RPMI8226 (cell line): ENCODE data around the gene CCNT2.
"Not testable (repeated sequence)": the region's sequence is repeated elsewhere in the genome, so short reads cannot be mapped to it uniquely, and the experiment has no call there.

Experiments used
- DNase-seq: peaks from one replicate; pipeline ENCODE4 v3.0.0-alpha.2; 2015

Gene CCNT2

DNA sequence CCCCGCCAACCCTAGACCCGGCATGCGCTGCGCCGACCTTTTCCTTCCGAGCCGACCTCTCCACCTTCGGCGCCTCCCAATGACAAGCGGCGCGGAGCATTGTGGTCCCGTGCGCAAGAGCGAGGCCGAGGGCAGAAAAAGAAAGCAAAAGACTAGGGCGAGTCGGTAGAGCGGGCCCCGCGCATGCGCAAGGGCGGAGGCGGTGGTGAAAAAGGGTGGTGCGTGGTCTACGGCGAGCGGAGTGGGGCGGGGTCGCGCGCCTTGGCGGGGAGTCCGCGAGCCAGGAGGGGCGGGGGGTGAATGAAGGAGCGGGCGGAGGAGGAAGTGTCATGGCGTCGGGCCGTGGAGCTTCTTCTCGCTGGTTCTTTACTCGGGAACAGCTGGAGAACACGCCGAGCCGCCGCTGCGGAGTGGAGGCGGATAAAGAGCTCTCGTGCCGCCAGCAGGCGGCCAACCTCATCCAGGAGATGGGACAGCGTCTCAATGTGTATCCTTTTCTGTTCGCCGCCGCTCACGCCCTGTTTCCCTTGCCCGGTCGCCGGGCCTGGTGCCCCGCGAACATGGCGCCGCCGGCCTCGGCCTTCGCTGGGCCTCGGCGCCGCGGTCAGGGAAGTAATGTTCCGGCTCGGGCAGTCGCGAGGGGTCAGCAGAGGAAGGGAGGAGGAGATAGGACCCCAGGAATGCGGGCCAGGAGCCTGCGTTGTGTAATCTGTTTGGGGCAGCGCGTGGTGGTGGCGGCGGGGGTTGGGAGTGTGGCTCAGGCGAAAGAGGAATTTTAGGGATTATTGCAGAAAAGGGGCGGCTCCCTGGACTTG lies at the start of gene CCNT2:
Gene CCNT2, plus strand, starts transcription at position 297 of the 815 bp plus-strand sequence. Its CDS starts 33 bp downstream, at position 330.
- DNase-seq, result peak; percentile 99

DNA sequence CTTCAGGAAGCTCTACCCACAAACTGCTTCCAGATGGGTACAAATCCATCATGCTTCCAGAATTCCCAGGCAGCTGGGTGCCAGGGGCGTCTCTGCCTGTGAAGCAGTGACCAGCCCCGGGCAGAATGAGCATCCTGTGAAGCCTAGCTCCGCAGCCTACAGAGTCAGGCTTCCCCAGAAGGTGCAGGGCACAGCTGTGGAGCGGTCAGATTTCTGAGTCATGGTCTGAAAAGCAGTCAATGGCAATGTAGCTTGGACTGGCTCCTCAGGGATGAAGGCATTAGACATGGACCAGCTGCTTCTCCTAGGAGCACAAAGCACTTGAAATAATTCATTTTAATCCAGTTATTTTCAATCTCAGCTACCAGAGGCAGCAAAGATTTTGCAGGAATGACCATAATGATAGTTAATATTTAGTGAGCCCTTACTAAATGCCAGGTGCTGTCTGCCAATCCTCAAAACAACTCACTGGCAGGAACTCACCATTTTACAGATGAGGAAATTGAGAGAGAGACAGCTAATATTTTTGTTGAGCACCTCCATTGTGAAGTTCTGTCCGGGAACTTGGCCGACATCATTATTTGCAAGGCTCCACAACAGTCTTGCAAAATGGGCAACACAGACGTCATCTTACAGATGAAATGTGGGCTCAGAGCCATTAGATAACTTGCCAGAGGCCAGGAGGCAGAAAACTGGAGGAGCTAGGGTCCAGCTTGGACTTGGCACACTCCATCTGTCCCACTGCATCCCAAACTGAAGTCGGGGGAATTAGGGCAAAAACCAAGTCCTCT lies 48.5 kb upstream of the CCNT2 start:
- DNase-seq, result no peak

- no peak for DNase-seq
These were observed 45.5 kb upstream of the CCNT2 start for GRCh38 chr2:134873152-134873551.

DNA sequence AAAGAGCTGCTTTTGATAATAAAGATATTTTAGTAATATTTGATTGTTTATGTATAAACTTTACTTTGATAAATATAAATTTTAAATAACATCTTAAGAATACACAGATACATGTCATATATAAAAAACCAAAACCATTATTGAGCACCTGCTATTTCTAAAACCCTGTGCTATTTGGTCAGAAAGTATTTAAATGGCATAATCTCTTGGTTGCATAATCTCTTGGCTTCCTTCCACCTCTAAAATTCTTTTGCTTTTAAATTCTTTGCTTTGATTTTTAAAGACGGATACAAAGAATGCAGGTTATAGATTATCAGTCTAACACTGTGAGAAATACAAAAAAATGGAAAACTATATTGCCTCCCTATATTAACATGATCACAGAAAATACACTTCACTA lies 43.3 kb upstream of the CCNT2 start:
- no peak for DNase-seq

- DNase-seq, result no peak
These were observed 35.8 kb upstream of the CCNT2 start for GRCh38 chr2:134882773-134883172.

DNA sequence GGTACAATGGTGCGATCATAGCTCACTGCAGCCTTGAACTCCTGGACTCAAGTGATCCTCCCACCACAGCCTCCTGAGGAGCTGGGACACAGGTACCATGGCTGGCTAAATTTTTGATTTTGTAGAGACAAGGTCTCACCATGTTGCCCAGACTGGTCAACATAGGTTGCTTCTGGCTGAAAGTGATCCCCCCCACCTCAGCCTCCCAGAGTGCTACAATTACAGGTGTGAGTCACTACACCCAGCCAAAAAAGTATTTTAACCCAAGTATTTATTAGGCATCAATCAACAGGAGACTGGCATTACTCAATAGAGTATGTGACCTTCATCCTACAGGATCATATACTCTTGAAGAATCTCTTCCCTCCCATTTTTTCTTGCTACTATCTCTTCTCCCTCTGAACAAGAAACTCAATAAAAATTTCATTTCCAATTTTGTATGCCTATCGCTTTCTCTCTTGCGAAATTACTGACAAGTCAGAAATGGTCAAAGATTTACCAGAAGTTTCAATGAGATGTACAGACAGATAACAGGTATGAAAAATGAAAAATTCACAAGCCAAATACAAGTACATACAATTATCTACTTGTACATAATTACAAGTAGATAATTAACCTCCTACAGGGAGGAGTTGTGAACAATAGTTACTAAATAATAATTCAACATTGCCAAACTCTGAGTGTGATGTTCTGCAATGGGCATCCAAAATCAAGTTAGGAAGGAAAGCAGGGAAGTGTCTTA lies 34.9 kb upstream of the CCNT2 start:
- no peak for DNase-seq

DNA sequence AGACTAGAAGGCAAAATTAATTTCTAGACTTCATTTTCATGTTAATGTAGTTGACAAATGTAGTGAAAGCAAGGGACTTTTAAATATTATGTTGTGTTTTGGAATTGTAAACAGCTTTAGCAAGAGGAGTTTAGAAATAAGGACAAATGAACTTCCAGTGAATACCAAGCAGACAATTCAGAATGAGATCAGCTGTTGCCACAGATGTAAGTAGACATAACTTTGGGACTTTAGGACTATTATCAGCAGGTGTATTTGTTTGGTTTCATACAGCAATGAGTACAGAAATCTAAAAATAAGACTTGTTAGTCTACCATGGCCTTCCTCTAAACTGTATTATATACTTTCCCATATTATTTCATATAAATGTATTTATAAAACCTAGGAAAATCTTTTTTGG lies 34.2 kb upstream of the CCNT2 start:
- DNase-seq, result no peak

DNA sequence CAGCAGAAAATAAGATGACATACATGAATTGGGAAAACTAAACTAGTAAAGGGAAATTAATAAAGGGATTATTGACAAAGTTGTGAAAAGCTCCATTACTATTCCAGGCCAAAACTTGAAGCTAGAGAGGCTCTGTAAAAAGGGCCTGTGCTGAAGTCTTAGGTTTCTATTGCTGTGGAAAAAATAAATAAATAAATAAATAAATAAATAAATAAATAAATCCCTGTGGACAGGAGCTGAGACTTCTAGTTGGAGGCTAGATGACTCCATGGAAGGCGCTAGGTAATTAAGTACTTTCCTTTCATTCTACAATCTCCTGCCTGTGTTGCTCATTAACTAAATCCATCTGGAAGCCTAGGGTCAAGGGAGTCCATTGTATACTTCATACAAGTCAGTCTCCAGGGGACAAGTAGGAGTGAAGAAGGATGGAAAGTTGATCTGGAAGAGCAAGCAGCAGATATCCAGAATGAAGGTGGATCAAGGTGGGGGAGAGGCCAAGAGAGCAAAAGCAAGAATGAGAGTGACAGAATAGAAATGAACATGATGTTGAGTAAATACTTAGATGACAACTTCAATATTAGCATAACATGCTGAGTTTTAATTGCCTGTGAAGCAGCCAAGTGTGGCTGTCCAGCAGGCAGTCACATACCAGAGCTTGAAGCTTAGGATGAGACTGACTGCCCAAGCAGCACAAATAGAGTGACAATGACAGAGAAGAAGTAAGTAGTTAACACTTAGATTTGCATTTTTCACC lies 26.2 kb upstream of the CCNT2 start:
- no peak for DNase-seq

- DNase-seq, result peak; percentile 7
These were observed 20.7 kb upstream of the CCNT2 start for GRCh38 chr2:134897932-134898331.

DNA sequence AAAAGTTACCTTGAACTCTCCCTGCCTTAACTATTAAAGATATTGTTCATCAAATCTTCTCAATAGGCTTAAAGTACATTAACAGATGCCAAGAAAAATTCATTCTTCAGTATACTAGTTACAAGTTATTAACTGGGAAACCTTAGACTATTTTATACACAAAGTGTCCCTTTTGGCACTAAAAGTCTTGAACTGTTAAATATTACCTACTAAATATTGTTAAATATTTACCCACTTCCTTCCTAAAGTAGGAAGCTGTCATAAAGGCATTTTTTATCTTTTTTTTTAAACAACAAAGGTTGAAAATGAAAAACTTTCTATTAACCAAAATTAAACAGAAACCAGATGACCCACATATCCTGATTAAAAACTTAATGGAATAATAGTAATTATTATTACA lies 19.4 kb upstream of the CCNT2 start:
- DNase-seq, result no peak

DNA sequence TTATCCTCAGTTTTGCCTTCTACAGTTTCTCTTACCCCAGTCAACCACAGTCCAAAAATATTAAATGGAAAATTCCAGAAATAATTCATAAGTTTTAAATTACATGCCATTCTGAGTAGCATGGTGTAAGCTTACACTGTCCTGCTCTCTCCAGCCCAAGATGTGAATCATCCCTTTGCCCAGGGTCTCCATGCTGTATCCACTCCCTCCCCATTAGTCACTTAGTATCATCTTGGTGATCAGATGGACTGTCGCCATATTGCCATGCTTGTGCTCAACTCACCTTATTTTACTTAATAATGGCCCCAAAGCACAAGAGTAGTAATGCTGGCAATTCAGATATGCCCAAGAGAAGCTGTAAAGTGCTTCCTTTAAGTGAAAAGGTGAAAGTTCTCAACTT lies 18.5 kb upstream of the CCNT2 start:
- DNase-seq, result no peak

- DNase-seq, result not testable (repeated sequence)
These were observed 14.9 kb upstream of the CCNT2 start for GRCh38 chr2:134903701-134904100.

DNA sequence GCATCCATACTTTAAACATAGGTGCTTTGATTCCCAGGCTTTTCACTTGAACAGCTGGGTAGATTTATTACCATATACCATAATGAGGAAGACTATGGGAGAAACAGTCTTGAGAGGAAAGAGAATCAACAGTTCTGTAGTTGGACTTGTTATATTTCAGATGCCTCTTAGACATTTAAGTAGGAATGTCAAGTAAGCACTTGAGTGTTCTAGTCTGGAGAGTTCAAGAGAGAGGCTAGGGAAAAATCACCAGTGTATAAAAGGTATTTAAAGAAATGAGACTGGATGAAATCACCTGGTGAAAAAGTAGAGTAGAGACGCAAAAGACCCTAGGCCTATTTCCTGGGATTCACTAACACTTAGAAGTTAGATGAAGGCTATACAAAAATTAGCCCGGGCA lies 13.5 kb upstream of the CCNT2 start:
- no peak for DNase-seq

DNA sequence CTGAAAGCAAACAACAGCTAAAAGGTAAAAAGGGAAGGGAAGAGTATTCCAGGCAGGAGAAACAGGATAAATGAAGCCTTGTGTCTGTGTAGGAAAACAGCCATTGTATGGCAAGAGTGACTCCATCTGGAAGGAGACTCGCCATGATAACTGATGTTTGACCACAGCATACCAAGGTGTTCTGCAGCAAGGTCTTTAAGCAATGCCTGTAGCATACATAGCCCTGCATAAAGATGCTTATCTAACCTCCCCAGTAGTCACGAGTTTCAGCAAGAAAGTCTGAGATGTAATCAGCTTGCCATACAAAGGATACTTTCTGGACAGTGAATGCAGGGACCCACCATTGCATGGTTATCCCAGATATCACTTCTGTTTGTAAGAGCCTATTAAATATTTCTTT lies 11.9 kb upstream of the CCNT2 start:
- DNase-seq, result no peak

GRCh38 chr2:134907441-134908116 lies 11.0 kb upstream of the CCNT2 start:
- DNase-seq, result not testable (repeated sequence)

- no peak for DNase-seq
These were observed 7.7 kb upstream of the CCNT2 start for GRCh38 chr2:134910763-134911399.

GRCh38 chr2:134911400-134911785 lies 7.2 kb upstream of the CCNT2 start:
- no peak for DNase-seq

- DNase-seq, result no peak
These were observed 6.3 kb upstream of the CCNT2 start for GRCh38 chr2:134912361-134912760.

DNA sequence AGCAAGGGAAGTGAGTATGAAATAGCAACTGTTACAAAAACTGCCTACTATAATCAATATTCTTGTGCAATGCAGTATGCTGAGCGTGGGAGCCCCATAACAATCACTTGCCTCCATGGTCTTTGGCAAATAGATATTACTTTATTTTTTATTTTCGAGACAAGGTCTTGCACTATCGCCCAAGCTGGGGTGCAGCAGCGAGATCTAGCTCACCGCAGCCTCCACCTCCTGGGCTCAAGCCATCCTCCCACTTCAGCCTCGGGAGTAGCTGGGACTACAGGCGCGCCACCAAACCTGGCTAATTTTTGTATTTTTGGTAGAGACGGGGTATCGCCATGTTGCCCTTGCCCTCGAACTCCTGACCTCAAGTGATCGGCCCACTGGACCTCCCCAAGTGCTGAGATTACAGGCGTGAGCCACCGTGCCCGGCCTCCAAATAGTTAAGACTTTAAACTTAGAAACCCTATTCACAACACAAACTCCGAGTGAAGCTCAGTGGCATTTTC lies 1.2 kb upstream of the CCNT2 start:
- DNase-seq, result peak; percentile 21

- DNase-seq, result peak; percentile 91
These were observed 615 bp upstream of the CCNT2 start for GRCh38 chr2:134917888-134918525.
